Measurements from ENCODE around the gene SYCE3.
"Not testable (repeated sequence)": the region's sequence is repeated elsewhere in the genome, so short reads cannot be mapped to it uniquely, and the experiment has no call there.

Gene SYCE3

DNA sequence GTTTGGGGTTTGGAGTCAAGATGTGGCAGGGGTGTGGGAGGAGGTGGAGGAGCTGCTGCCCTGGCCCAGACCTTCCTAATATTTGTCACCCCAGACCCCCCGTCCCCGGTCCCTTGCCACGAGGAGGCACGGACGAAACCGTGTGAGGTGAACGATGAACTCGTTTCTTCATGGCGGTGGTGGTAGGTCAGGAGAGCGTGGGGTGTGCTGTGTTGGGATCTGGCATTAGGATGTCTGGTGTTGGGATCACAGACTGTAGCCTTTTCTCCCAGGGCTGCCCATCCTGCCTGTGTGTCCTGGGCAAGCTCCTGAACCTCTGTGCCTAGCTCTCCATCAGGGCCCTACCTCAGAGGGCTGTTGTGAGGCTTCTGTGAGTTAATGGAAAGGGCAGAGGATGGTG is 46.3 kb upstream of the SYCE3 start:
- Histone ChIP-seq H3K27ac (ENCODE audit: low read depth, low read length) (no peak overlapping the region), H3K36me3 (ENCODE audit: low read length) (no peaks in the 10 kb centered on the region), H3K79me2 (ENCODE audit: insufficient read depth, low read length) (no peaks in the 10 kb centered on the region), H3K4me3 (ENCODE audit: insufficient read depth, low read length, poor library complexity, severe bottlenecking) (no peak overlapping the region), H3K9me2 (replicated peaks; ENCODE audit: insufficient read depth, low read length) (no peaks in the 10 kb centered on the region), H4K20me1 (ENCODE audit: low read depth, low read length) (no peaks in the 10 kb centered on the region), H3F3A (ENCODE audit: insufficient read depth) (no peaks in the 10 kb centered on the region), H2AFZ (ENCODE audit: low read depth, low read length, severe bottlenecking) (no peak overlapping the region), H3K27me3 (ENCODE audit: low read length) (no peaks in the 10 kb centered on the region), H3K4me2 (ENCODE audit: low read depth, low read length, poor library complexity, severe bottlenecking) (no peak overlapping the region), H3K9me3 (ENCODE audit: insufficient read depth, low read length) (no peaks in the 10 kb centered on the region), H3K9ac (ENCODE audit: low read length) (no peak overlapping the region)
- no peak for TF ChIP-seq CTCF (IDR thresholded peaks at IDR 0.05; ENCODE audit: insufficient read depth, low read length, poor library complexity, severe bottlenecking)
- TF ChIP-seq EZH2phosphoT487 (conservative IDR thresholded peaks at IDR 0.05; ENCODE audit: low read length), result no peak

- not testable (repeated sequence) for H3F3A ChIP-seq (ENCODE audit: insufficient read depth); H3K27me3 ChIP-seq (ENCODE audit: low read length); H3K4me2 ChIP-seq (ENCODE audit: low read depth, low read length, poor library complexity, severe bottlenecking); H3K9me2 ChIP-seq (replicated peaks; ENCODE audit: insufficient read depth, low read length); H3K9me3 ChIP-seq (ENCODE audit: insufficient read depth, low read length); H3K27ac ChIP-seq (ENCODE audit: low read depth, low read length); H3K79me2 ChIP-seq (ENCODE audit: insufficient read depth, low read length); H3K4me3 ChIP-seq (ENCODE audit: insufficient read depth, low read length, poor library complexity, severe bottlenecking); H2AFZ ChIP-seq (ENCODE audit: low read depth, low read length, severe bottlenecking); H3K9ac ChIP-seq (ENCODE audit: low read length); H4K20me1 ChIP-seq (ENCODE audit: low read depth, low read length); H3K36me3 ChIP-seq (ENCODE audit: low read length)
Measured at GRCh38 chr22:50608058-50608840, 45.5 kb upstream of the SYCE3 start.

- H3K9me2 ChIP-seq (replicated peaks; ENCODE audit: insufficient read depth, low read length), result no peaks in the 10 kb centered on the region
- TF ChIP-seq CTCF (IDR thresholded peaks at IDR 0.05; ENCODE audit: insufficient read depth, low read length, poor library complexity, severe bottlenecking) (no peak), EZH2phosphoT487 (conservative IDR thresholded peaks at IDR 0.05; ENCODE audit: low read length) (no peak)
- no peak overlapping the region for H3K9ac ChIP-seq (ENCODE audit: low read length)
- H3K27me3 ChIP-seq (ENCODE audit: low read length), result no peaks in the 10 kb centered on the region
- H3K79me2 ChIP-seq (ENCODE audit: insufficient read depth, low read length), result no peaks in the 10 kb centered on the region
- H3F3A ChIP-seq (ENCODE audit: insufficient read depth), result no peaks in the 10 kb centered on the region
- H3K4me2 ChIP-seq (ENCODE audit: low read depth, low read length, poor library complexity, severe bottlenecking), result no peak overlapping the region
- H3K27ac ChIP-seq (ENCODE audit: low read depth, low read length), result no peak overlapping the region
- no peaks in the 10 kb centered on the region for H3K9me3 ChIP-seq (ENCODE audit: insufficient read depth, low read length)
- no peaks in the 10 kb centered on the region for H4K20me1 ChIP-seq (ENCODE audit: low read depth, low read length)
- H3K36me3 ChIP-seq (ENCODE audit: low read length), result no peaks in the 10 kb centered on the region
- H2AFZ ChIP-seq (ENCODE audit: low read depth, low read length, severe bottlenecking), result no peak overlapping the region
- H3K4me3 ChIP-seq (ENCODE audit: insufficient read depth, low read length, poor library complexity, severe bottlenecking), result no peak overlapping the region
Measured at GRCh38 chr22:50607659-50608020, 44.9 kb upstream of the SYCE3 start.

DNA sequence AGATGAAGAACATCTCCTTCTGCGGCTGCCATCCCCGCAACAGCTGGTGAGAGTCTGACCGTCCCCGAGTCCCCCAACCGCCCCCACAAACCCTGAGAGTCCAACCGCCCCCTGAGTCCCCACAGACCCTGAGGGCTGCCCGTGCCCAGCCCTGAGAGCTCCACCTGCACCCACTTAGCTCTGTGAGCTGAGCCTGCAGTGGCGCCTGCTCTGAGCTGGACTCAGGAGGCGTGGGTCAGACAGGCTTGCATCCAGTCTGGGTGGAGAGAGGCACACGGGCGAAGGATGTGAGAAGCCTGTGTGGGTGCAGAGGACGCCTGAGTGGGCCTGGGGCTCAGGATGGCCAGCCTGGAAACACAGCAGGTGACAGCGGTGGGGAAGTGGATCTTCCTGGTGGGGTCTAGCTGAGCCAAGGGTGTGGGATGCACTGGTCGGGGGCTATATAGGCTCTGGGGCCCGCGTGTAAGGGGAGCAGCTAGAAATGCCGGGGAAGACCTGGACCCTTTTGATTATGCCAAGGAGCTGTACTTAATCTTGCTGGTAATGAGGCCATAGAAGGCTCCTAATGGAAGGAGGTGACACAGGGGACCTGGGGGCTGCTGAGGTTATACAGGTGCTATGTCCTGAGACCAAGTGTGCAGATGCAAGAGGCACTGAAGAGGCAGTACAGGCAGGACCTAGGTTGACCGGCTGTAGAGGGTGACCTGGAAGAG is 44.4 kb upstream of the SYCE3 start:
- no peaks in the 10 kb centered on the region for H3K9me2 ChIP-seq (replicated peaks; ENCODE audit: insufficient read depth, low read length)
- no peaks in the 10 kb centered on the region for H3F3A ChIP-seq (ENCODE audit: insufficient read depth)
- no peak overlapping the region for H3K4me2 ChIP-seq (ENCODE audit: low read depth, low read length, poor library complexity, severe bottlenecking)
- H2AFZ ChIP-seq (ENCODE audit: low read depth, low read length, severe bottlenecking), result no peak overlapping the region
- TF ChIP-seq EZH2phosphoT487 (conservative IDR thresholded peaks at IDR 0.05; ENCODE audit: low read length) (no peak), CTCF (IDR thresholded peaks at IDR 0.05; ENCODE audit: insufficient read depth, low read length, poor library complexity, severe bottlenecking) (no peak)
- H3K36me3 ChIP-seq (ENCODE audit: low read length), result no peaks in the 10 kb centered on the region
- no peaks in the 10 kb centered on the region for H3K79me2 ChIP-seq (ENCODE audit: insufficient read depth, low read length)
- no peaks in the 10 kb centered on the region for H3K9me3 ChIP-seq (ENCODE audit: insufficient read depth, low read length)
- H3K27me3 ChIP-seq (ENCODE audit: low read length), result no peaks in the 10 kb centered on the region
- no peak overlapping the region for H3K4me3 ChIP-seq (ENCODE audit: insufficient read depth, low read length, poor library complexity, severe bottlenecking)
- H4K20me1 ChIP-seq (ENCODE audit: low read depth, low read length), result no peaks in the 10 kb centered on the region
- H3K9ac ChIP-seq (ENCODE audit: low read length), result no peak overlapping the region
- no peak overlapping the region for H3K27ac ChIP-seq (ENCODE audit: low read depth, low read length)
